Spleen (tissue), 7 donors: ENCODE data around the gene TMEM163.

ENCODE experiments used
- CTCF ChIP-seq, 11 experiments: fragments of 200-600 bp in 7 of 11; fragments of 450-650 bp in 4 of 11; sonication (generic) in 4 of 11; IDR thresholded peaks in 8 of 11; conservative IDR thresholded peaks in 3 of 11; 1 replicate in 7 of 11; 2 replicates in 4 of 11; pipeline versions ENCODE4 v1.4.0 to v1.8.0; 2016 to 2021; ENCODE audit warnings: antibody characterized with exemption in 11 of 11, inconsistent platforms in 4 of 11, mild to moderate bottlenecking in 1 of 11
- POLR2A ChIP-seq, 3 donors: fragments of 450-650 bp; IDR thresholded peaks; one replicate each; pipeline ENCODE4 v1.5.1; 2017; ENCODE audit warnings: antibody characterized with exemption in 3 of 3, mild to moderate bottlenecking in 1 of 3
- donor health status: DM: no; HTN: no; CAD: no; lungs with moderate emphysema.
- donor health status: DM: no; HTN: no; CAD: no.
- donor health status: DM: no; HTN: no; CAD: no.

GRCh38 chr2:134489732-134490384, 228.9 kb downstream of the TMEM163 start:
- TF ChIP-seq POLR2A (IDR thresholded peaks at IDR 0.05) (no peak), CTCF (IDR thresholded peaks at IDR 0.05 in 8 of 11, conservative IDR thresholded peaks at IDR 0.05 in 3 of 11) (no peak)
